ENCODE data around the gene GRID1.

DNA sequence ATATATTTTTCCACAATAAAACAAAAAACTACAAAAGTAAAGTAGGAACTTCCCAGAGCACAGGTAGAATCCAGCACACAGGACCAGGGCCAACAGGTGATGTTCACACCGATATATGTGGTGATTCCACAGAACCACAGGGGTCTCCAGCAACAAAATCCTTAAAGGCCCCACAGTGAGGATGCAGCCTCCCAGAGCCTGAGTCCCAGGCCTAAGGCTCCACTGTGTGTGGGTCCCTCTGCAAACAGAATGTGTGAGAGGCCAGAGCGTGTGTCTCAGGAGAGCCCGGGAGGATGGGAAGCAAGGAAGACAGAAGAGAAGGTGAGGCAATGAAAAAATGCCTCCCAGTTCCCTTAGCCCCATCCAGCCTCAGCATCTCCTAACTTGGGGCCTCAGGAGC, 173.9 kb downstream of the GRID1 start:
- TF ChIP-seq CTCF (IDR thresholded peaks at IDR 0.05) (no peak), EP300 (IDR thresholded peaks at IDR 0.05; ENCODE audit: low read depth) (no peak), POLR2A (IDR thresholded peaks at IDR 0.05) (no peak), POLR2AphosphoS5 (IDR thresholded peaks at IDR 0.05) (no peak)
